ENCODE measurements around the gene FAR1.

- TF ChIP-seq POLR2AphosphoS5 (IDR thresholded peaks at IDR 0.05) (no peak), CTCF (IDR thresholded peaks at IDR 0.05) (no peak), POLR2A (IDR thresholded peaks at IDR 0.05; ENCODE audit: low read depth) (no peak)
Measured at GRCh38 chr11:13697710-13698109, 29.2 kb downstream of the FAR1 start.

Data from esophagus muscularis mucosa (tissue), 3 donors.